NB4 (cell line): Measurements from ENCODE around the gene ARFGEF2.

Experiments
- DNase-seq: peaks from one replicate; pipeline ENCODE4 v3.0.0; 2010; ENCODE audit warnings: low read depth
- H3K4me3 ChIP-seq: one replicate; pipeline ENCODE4 v1.5.1; 2011; ENCODE audit warnings: mild to moderate bottlenecking, low read depth, low read length, moderate library complexity
- MYC ChIP-seq: IDR thresholded peaks from 2 replicates; pipeline ENCODE4 v1.6.1; 2011; ENCODE audit warnings: low read depth, low read length
- POLR2A ChIP-seq: IDR thresholded peaks from 2 replicates; pipeline ENCODE4 v1.6.1; 2011; ENCODE audit warnings: mild to moderate bottlenecking; ENCODE audit not compliant: insufficient read length; ENCODE audit errors: extremely low read depth
- TF ChIP-seq, protein P1 (sequence below): IDR thresholded peaks from one replicate; pipeline ENCODE4 v1.5.1; 2012; ENCODE audit warnings: low read depth, low read length
- TF ChIP-seq, protein P2 (sequence below): IDR thresholded peaks from 2 replicates; pipeline ENCODE4 v1.6.1; 2011; ENCODE audit warnings: low read depth, low read length

Gene ARFGEF2

DNA sequence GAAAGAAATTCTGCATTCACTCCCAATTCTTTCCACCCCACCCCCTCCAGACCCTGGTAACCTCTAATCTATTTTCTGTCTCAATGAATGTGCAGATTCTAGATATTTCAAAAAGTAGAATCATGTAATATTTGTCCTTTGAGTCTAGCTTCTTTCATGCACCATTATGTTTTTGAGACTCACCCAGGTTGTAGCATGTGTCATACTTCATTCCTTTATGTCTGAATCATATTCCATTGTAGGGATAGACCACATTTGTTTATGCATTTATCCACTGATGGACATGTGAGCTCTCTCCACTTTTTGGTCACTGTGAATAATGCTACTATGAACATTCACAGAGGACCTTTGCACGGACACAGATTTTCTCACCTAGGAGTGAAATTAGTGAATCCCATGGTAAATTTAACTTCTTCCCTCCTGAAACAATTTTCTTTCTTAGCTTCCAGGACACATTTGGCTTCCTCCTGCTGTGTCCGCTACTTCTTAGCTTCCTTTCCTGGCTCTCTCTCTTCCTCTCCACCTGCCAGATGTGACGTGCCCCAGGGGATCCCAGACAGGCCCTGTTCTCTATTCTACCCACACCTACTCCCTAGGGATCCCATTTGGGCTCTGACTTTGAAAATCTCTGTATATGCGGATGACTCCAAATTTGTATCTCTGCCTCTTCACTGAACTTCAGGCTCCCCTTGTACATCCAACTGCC lies 24.1 kb upstream of the ARFGEF2 start:
- DNase-seq = peak; percentile 26
- H3K4me3 ChIP-seq = no peak overlapping the region

DNA sequence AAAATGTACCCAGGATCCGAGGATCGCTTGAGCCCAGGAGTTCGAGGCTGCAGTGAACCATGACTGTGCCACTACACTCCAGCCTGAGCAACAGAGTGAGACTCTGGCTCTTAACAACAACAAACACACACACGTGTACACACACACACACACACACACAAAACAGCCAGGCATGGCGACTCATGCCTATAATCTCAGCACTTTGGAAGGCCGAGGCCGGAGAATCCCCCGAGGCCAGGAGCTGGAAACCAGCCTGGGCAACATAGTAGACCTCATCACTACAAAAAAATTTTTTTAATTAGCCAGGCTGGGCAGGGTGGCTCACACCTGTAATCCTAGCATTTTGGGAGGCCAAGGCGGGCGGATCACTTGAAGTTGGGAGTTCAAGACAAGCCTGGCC lies 23.3 kb upstream of the ARFGEF2 start:
- H3K4me3 ChIP-seq = no peak overlapping the region
- TF ChIP-seq, protein P1, sequence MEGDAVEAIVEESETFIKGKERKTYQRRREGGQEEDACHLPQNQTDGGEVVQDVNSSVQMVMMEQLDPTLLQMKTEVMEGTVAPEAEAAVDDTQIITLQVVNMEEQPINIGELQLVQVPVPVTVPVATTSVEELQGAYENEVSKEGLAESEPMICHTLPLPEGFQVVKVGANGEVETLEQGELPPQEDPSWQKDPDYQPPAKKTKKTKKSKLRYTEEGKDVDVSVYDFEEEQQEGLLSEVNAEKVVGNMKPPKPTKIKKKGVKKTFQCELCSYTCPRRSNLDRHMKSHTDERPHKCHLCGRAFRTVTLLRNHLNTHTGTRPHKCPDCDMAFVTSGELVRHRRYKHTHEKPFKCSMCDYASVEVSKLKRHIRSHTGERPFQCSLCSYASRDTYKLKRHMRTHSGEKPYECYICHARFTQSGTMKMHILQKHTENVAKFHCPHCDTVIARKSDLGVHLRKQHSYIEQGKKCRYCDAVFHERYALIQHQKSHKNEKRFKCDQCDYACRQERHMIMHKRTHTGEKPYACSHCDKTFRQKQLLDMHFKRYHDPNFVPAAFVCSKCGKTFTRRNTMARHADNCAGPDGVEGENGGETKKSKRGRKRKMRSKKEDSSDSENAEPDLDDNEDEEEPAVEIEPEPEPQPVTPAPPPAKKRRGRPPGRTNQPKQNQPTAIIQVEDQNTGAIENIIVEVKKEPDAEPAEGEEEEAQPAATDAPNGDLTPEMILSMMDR = no peak
- no peak for TF ChIP-seq MYC
- TF ChIP-seq POLR2A = no peak
- TF ChIP-seq, protein P2, sequence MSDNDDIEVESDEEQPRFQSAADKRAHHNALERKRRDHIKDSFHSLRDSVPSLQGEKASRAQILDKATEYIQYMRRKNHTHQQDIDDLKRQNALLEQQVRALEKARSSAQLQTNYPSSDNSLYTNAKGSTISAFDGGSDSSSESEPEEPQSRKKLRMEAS = no peak
- DNase-seq = no peak

More for the DNA sequence above, 24.1 kb upstream of the ARFGEF2 start:
- TF ChIP-seq MYC = no peak
- TF ChIP-seq, protein P1 = no peak
- TF ChIP-seq, protein P2 = no peak
- no peak for TF ChIP-seq POLR2A

DNA sequence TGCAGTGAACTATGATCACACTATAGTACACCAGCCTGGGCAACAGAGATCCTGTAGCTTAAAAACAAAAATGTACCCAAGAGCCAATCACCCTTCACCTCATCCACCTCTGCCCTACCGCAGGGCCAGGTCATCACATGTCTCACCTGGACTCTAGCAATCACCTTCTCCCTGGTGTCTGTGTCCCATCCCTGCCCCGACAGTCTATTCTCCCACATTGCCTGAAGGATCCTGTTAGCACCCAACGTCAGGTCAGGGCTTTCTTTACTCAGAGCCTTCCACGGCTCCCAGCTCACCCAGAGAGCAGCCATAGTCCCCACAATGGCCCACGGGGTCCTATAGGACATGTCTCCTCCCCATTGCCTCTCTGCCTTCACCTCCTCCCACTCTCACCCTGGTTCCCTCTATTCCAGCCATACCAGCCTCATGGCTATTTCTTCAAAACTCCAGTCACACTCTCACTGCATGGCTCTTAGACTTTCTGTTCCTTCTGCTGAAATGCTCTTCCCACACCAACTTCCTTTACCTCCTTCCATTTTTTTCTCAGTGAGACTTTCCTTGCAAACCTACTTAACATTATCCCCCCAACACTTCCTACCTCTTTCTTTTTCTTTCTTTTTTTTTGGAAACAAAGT lies 22.5 kb upstream of the ARFGEF2 start:
- TF ChIP-seq, protein P1 = no peak
- TF ChIP-seq, protein P2 = no peak
- TF ChIP-seq POLR2A = no peak
- no peak for TF ChIP-seq MYC
- DNase-seq = no peak

DNA sequence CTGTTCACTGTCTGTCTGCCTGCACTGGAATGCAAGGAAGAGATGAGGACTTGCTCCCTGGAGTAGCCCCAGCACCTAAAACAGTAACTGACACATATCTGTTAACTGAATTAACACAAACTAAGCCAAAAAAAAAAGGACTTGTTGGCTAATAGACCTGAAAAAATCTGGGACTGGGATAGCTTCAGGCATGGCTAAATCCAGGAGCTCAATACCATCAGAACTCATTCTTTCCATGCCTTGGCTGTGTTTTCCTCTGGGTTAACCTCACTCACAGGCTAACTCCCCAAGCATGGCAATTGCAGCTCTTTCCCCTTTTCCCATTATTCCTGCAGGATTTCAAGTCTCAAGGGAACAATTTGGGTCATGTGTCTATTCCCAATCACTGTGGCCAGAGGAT lies 21.6 kb upstream of the ARFGEF2 start:
- DNase-seq = no peak
- H3K4me3 ChIP-seq = no peak overlapping the region
- no peak for TF ChIP-seq POLR2A
- TF ChIP-seq, protein P1 = no peak
- TF ChIP-seq MYC = no peak
- TF ChIP-seq, protein P2 = no peak

More for the DNA sequence above, 22.5 kb upstream of the ARFGEF2 start:
- H3K4me3 ChIP-seq = no peak overlapping the region

DNA sequence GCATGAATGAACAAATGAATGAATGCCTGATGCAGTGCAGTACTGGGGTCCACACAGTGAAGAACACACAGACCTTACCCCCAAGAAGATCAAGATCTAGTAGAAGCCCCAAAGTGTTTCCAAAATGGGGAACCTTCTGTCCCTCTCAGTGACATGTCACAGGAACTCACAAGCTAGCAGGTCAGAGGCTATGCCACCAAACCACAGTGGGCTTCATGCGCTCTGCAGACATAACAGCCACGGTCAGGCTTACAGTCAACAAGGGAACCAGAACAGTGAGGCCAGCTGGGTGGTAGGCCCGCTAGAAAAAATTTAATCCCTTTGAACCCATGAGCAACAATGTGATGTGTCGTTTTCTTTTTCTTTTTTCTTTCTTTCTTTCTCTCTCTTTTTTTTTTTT lies 20.2 kb upstream of the ARFGEF2 start:
- peak; percentile 54; the same call in 1 of the 2 replicates for TF ChIP-seq MYC
- TF ChIP-seq, protein P1 = no peak
- TF ChIP-seq, protein P2 = no peak
- peak; percentile 92 for DNase-seq
- no peak overlapping the region for H3K4me3 ChIP-seq

DNA sequence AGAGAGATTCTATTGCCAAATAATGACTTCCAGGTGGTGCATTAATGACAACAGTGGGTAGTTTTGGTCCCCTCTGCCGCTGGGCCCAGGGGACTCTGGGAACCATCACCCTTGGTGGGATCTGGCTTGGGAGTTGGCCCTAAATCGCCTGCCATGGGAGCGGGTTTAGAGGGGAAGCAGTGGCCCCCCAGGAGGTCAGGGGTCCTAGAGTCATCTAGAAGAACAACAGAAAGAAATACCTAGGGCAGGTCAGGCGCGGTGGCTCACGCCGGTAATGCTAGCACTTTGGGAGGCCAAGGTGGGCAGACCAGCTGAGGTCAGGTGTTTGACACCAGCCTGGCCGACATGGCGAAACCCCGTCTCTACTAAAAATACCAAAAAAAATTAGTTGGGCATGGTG lies 17.8 kb upstream of the ARFGEF2 start:
- no peak overlapping the region for H3K4me3 ChIP-seq
- DNase-seq = no peak
- TF ChIP-seq, protein P2 = no peak
- TF ChIP-seq, protein P1 = no peak
- TF ChIP-seq POLR2A = no peak
- no peak for TF ChIP-seq MYC
